IPS DF 19.7 (cell line): ENCODE data around the gene CTSF.
A peak's percentile ranks its signal among the peaks of the same experiment; 100 is the strongest.
"Not testable (repeated sequence)": the region's sequence is repeated elsewhere in the genome, so short reads cannot be mapped to it uniquely, and the experiment has no call there.

Experiments used
- DNase-seq: peaks from one replicate; pipeline ENCODE4 v3.0.0-alpha.2; 2013; ENCODE audit warnings: low read depth, low spot score

The CTSF gene

DNA sequence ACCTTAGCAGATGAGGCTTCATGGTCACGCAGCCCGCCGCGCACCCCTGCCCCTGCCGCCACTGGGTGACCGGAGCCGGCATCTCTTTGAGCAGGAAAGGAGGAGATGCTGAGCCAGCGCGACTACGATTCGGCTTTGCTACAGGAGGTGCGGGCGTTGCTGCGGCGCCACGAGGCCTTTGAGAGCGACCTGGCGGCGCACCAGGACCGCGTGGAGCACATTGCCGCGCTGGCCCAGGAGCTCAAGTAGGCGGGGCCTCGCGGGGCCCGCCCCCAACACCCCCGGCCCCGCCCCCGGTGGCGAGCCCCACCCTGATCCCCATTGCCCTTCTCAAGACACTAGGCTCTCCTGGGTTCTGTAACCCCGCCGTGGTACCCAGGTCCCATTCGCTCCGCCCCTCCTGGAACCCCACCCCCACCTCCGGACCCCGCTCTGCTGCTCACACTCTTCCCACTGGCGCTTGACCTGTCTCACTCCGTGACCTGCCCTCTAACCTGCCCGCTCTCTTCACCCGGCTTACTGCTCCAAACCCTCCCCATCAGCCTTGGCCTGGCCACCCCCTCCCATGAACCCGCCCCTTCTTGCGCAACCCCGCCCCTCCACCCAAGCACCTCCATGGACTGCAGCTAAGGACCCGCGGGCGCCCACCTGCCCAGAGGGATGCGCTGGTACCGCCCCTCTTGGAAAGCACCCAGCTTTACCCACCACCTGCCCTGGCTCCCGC is 9.1 kb downstream of the CTSF start:
- no peak for DNase-seq

DNA sequence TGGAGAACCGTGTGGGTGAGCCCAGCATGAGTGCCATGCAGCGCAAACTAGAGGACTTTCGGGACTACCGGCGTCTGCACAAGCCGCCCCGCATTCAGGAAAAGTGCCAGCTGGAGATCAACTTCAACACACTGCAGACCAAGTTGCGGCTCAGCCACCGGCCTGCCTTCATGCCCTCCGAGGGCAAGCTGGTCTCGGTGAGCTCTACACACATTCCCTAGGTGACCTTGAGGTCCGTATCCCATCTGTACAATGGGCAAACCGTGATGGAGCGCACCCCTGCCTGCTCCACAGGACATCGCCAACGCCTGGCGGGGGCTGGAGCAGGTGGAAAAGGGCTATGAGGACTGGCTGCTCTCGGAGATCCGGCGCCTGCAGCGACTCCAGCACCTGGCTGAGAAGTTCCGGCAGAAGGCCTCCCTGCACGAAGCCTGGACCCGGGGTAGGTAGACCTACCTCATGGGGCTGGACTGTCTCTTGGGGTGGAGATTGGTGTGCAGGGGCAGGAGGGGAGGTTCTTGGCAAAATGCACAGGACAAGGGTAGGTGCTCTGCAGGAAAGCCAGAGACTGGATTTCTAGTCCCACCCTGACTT is 10.6 kb downstream of the CTSF start:
- no peak for DNase-seq

DNA sequence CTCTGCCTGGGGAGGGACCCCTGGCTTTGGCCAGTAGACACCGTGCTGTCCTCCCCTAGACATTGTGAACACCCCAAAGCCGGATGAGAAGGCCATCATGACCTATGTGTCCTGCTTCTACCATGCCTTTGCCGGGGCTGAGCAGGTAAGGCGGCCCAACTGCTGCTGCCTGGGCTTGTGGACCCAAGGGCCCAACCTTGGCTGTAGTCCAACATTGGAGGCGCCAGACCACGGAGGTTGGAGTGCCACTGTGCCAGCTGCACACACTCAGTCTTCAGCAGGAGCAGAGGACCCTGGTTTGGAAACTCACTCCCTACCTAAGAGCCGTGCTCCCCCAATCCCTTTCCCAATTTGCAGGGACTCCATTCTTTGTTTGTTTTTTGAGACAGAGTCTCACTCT is 12.3 kb downstream of the CTSF start:
- no peak for DNase-seq

DNA sequence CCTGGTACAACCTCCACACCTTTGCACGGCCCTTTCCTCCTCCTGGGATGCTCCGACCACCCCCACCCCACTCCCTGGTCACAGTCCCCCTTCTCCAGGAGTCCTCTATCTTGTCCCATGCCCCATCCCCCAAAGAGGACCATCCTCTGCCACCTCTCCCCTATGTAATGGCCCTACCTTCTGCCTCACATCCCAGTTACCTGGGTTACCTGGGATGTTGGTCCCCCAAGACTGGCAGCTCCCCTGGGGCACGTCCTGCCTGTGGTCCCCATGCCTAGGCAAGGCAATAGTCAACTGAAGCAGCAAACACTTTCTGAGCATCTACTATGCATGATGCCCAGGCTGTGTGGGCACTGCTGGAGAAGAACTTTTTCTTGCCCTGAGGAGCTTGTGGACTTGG is 13.0 kb downstream of the CTSF start:
- no peak for DNase-seq

DNA sequence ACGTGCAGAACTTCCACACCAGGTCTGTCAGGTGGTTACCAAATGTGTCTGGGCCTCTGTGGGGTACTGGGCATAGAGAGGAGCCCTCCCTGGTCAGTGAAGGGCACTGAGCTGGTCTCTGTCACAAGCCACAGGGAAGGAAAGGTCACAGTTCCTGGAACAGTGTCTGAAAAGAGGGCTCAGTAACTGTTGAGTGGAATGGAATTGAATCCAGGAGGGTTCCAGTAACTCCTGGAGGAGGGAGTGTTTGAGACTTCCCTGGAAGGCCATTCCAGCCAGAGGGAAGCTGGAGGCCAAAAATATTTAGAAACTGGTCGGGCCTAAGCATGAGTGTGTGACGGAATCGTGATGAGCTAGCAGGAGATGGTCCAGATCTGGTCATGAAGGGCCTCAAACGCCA is 13.8 kb downstream of the CTSF start:
- no peak for DNase-seq

DNA sequence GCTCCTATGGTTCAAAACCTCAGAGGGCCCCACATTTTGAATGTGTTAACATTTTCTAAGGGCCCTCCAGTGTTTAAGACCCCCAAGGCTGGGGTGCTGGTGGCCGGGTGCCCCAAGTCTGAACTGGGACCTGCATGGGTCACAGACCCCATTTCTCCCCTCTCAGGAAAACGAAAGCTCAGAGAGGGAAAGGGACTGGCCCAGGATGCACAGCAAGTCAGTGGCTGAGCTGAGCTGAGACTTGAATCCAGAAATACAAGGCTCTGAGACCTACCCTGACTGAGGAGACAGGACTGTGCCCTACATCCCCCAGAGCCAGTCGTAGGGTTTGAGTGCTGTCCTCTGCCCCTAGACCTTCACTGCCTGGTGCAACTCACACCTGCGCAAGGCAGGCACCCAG is 17.5 kb downstream of the CTSF start:
- DNase-seq, result no peak

DNA sequence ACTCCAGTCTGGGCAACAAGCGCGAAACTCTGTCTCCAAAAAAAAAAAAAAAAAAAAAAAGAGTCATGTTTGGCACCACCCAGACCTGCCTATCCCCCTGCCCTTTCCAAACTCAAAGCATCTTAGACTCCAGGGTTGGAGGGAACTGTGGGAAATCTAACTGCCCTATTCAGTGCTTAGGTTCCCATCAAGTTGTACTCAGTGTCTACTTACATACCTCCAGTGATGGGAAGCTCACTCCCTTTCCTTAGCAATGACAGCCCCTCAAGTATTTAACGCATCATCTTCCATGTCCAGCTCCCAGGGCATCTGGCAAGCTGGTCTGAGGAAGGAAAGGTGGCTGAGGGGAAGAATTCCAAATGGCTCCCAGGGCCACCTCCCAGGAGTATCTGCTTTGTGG is 18.7 kb downstream of the CTSF start:
- no peak for DNase-seq

DNA sequence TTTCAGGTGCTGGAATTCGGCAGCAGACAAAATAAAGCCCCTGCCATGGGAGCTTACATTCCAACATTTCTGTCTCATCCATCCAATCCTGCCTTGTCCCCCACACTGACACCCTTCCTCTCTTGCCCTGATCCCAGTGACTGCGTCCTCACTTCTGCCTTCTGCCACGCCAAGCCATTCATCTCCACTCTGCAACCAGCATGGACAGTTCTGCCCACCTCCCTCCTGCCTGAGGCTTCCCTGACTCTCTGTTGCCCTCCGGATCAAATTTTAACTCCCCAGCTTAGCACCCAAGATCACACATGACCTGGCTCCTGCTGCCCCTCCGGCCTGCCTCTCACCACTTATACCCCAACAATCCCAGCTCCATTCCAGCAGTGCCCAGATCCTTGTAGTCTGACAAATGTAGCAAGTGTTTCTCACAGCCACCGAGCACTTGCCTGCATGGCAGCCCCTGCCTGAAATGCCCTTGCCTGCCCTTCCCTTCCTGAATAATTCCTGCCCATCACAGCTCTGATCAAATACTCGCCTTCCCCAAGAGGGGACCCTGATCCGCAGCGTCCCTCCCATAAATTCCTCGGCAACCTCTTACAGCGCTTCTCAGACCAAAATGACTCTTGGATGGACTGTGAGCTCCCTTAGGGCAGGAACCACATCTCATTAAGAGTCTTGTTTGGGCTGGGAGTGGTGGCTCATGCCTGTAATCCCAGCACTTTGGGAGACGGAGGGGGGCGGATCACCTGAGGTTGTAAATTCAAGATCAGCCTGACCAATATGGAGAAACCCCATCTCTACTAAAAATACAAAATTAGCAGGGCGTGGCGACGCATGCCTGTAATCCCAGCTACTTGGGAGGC is 19.4 kb downstream of the CTSF start:
- DNase-seq, result no peak

DNA sequence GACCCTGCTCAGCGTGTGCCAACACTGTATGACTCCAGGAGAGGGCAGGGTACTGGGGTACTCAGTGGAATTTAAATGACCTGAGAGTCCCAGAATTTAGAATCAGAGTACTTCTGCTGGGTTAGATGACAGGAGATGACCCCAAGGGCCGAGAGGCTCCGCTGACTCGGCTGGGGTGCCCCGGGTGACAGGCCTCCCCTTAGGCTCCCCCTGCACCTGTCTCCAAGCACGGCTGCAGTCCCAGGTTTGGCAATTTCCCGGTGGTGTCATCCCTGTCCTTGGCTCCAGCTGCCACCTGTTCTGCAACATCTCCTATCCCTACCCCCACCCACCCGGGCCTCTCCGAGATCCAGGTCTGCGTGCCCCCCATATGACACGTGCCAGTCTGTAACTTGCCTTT is 20.4 kb downstream of the CTSF start:
- DNase-seq, result no peak

DNA sequence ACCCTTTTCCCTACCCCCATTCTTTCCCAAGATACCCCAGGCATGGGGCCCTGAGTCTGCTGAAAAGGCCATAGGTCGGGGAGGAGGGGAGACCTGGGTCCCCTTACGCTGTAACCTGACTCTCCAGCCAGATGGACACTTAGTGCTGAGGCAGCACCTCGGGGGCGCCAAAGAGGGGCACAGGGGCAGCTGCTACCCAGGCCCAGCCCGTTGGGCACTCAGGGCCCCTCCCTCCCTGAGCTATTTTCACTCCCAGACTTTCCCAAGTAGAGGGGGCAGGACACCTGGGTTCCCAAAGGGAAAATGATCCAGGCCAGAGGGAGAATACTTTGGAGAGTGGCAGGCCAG is 20.8 kb downstream of the CTSF start:
- DNase-seq, result no peak

DNA sequence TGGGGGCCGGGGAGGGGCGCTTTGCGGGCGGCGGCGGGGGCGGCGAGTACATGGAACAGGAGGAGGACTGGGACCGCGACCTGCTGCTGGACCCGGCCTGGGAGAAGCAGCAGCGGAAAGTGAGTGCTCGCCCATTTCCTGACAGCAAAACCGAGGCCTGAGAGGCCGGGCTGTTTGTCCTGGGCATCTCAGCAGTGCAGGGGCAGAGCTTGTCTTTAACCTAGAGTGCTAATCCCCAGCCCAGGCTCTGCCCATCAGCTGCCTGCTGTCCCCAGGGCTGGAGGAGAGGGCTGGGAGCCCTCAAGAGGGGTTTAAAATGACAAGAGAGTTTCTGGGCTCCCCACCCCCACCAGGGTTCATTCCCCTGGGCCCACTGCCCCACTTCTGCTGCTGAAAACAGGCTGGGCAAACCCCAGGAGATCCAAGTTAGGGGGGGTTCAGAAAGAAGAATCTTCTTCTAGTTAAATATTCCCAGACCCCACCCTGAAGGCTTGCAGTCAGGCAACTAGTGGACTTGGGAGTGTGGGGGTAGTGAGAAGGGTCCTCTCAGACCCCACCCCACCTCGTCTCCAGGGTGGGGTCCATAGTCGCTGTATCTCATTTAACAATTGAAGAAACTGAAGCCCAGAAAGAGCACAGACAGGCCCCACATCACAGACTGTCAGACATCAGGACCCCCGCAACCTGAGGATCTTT is 21.3 kb downstream of the CTSF start:
- DNase-seq, result no peak

DNA sequence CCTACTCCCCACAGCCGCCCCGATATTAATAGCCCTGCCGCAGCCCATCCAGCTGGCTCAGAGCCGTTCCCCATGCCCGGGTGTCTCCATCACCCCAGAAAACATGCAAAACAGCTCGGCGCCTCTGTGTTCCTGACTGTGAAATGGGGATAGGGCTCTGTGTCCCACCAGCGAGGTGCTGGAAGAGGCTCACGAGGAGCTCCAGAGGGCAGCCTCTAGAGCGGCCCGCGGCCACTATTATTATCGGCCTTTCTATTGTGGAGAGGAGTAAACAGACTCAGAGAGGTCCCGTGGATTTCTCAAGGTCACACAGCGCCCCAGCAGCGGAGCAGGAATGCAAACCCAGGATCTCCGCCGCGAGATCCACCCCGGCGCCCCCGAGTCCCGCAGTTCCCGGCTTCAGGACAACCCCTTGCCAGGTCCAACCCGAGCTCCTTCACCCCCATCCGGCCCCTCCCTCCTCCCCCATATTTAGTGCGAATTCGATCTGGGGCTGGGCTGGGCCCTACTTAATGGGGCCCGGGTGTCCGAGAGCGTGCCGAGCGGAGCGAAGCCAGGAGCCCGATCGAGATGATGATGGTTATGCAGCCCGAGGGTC is 21.9 kb downstream of the CTSF start, which contains the start of gene ACTN3:
Gene ACTN3, plus strand, starts transcription at position 536 of the 598 bp plus-strand sequence. Its CDS starts 35 bp downstream, at position 571.
- DNase-seq, result peak; percentile 50

DNA sequence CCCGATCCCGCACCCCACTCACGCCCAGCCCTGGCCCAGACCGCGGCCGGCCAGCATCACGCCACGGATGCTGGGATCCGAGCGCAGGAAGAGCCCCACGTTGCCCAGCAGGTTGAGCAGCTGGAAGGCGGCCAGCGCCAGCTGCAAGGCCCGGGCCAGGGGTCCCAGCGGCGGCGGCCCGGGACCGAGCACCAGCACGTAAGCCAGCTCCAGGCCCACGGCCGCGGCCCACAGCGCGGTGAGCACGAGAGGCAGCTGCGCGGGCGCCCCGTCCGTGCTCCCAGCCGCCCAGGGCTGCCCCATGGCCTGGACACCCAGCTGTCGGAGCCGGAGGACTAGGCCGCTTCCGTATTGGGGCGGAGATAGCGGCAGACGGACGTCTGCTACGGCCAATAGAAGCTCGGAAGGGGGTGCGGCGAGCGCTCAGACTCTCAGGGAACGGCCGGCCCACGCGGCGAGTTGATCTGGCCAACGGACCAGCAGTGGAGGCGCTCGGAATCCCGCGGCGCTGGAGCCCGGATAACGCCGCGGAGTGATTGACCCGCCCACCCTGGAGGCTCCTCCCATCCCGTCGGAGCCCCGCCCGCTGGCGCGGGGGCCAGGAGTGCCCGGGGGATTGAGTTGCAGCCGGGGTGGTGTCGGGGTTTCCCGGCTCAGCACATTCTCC is 22.6 kb downstream of the CTSF start, which contains the start of gene ZDHHC24:
Gene ZDHHC24, minus strand, starts transcription at position 348 of the 667 bp plus-strand sequence. Its CDS starts 45 bp downstream, at position 303.
- DNase-seq, result peak; percentile 82

DNA sequence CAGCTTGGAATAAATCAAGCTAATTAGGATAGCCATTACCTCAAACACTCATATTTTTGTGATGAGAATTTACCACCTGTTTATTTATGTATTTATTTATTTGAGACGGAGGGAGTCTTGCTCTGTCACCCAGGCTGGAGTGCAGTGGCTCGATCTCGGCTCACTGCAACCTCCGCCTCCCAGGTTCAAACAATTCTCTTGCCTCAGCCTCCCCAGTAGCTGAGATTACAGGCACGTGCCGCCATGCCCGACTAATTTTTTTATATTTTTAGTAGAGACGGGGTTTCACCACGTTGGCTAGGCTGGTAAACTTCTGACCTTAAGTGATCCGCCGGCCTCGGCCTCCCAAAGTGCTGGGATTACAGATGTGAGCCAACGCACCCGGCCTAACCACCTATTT is 23.5 kb downstream of the CTSF start:
- not testable (repeated sequence) for DNase-seq

DNA sequence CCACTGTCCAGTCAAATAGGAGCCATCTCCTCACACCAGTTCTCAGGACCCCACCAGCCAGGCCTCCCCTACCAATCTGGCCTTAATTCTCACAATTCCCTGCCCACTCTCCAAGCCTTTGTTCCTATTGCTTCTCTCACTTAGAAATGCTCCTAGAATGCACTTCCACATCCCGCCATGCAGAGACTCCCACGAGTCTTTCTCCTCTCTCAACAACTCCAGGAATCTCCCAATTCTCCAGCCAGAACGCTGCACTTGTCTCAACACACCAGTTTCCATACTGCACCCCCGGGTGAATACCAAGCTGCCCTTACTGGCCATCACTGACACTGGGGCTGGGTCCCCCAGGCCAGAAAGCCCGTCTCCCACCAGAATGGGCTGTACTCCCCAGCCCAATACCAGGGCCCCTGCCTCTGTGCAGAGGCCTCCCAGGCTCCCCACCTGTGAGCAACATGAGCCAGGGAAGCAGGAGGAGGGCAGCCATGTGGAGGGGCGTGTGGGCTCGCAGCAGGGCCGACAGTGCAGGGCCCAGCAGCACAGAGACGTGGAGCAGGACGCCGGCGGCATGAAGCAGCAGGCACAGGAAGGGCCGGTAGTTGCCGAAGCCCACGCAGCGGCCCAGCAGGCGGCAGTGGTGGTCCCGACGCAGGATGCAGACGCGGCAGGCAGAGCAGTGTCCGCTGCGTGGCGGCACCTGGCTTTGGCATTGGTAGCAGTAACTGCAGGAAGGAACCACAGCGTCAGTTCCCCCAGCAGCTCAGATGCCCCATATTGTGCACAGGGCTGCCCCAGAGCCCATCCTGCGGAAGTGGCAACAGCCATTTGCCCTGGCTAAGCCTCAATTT is 24.9 kb downstream of the CTSF start:
- DNase-seq, result no peak

DNA sequence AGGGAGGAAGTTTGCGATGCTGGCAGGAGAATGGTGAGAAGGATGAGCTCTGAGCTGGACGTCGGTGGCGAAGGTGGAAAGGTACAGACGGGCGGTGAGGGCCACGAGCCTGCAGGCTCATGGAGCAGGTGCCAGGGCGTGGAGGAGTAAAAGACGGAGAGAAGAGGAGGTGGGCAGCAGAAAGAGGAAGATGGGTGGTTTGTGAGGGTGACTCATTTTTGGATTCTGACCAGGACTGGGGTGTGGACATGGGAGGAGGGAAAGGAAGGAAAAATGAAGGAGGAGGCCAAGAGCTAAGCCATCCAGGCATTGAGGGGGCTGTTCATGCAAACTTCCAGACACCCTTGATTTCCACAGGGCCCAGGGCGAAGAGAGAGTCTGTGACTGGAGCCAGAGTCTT is 26.0 kb downstream of the CTSF start:
- no peak for DNase-seq

DNA sequence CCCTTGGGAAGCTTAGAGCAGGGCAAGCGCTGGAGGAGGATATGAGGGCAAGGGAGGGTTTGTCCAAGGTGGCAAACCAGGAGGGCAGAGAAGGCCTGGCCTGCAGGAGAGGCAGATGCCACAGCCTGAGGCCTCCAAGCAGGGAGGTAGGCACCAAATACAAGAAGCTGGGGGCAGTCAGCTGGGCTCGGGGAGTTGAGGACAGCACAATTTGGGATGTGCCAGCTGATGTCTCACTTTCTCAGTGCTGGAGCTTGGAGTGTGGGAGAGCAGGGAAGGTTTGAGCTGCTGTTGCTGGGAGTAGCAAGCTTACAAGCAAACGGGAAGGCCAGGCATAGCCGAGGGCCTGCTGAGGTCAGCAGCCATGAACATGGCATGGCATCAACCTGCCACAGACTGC is 26.5 kb downstream of the CTSF start:
- DNase-seq, result no peak

DNA sequence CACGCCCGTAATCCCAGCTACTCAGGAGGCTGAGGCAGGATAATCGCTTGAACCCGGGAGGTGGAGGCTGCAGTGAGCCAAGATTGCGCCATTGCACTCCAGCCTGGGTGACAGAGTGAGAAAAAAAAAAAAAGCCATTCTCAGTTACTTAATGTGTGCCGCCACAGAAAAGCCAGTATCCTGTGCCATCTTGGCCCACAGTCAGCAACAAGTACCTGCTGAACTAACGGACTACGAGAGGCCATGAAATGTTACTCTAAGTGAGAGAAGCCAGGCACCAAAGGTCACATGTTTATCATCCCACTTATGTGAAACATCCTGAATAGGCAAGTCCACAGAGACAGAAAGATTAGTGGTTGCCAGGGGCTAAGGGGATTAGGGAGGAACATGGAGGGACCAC is 27.8 kb downstream of the CTSF start:
- not testable (repeated sequence) for DNase-seq

DNA sequence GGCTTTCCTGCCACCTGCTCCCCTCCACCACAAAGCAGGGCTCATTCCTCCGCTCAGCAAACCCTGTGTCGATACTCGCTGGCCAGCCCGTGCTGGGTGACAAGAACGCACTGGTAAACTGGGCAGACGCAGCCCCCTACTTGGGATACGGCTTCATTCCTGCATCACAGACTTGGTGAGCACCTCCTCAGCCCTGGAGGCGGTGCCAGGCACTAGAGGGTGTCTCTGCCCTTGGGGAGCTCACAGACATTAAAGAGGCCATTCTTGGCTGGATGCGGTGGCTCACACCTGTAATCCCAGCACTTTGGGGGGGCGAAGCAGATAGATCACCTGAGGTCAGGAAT is 28.6 kb downstream of the CTSF start:
- no peak for DNase-seq

DNA sequence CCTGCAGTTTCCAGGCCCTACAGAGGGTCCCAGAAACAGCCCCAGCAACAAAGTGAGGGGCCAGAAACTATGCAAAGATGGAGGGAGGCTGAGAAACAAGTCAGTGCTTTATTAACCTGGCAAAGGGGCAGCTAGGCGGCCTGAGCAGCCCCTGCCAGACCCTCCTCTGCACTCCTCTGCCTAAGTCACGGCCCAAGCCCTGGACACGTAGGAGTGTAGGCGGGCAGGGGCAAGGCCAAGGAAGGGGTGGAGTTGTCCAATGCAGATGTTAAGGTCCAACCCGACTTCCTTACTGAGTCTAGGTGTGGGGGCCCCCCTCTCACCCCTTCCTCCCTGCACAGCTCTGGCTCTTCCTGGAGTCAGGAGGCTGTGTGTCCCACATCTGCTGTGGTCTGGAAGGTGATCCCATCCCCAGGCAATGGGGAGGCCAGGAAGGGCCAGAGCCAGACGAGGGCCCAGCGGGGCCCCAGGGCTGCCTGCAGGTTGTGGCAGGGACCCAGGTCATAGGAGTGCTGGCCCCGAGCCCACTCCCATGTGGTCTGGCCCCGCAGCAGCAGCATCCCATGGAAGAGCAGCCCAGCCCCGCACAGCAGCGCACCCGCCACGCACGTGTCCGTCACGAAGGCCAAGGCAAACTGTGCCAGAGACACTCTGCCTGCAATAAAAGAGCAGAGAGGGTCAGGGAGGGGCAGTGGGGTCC is 29.1 kb downstream of the CTSF start:
- no peak for DNase-seq
